NCI-H2029 treated with DMSO at 0.1 percent for 48 hours (cell line): ENCODE results near the gene TIMP2.
"Not testable (repeated sequence)": the region's sequence is repeated elsewhere in the genome, so short reads cannot be mapped to it uniquely, and the experiment has no call there.

Source experiments
- DNase-seq: peaks from one replicate; lab custom pipeline; 2025; lab: John Stamatoyannopoulos, UW

TIMP2 gene

DNA sequence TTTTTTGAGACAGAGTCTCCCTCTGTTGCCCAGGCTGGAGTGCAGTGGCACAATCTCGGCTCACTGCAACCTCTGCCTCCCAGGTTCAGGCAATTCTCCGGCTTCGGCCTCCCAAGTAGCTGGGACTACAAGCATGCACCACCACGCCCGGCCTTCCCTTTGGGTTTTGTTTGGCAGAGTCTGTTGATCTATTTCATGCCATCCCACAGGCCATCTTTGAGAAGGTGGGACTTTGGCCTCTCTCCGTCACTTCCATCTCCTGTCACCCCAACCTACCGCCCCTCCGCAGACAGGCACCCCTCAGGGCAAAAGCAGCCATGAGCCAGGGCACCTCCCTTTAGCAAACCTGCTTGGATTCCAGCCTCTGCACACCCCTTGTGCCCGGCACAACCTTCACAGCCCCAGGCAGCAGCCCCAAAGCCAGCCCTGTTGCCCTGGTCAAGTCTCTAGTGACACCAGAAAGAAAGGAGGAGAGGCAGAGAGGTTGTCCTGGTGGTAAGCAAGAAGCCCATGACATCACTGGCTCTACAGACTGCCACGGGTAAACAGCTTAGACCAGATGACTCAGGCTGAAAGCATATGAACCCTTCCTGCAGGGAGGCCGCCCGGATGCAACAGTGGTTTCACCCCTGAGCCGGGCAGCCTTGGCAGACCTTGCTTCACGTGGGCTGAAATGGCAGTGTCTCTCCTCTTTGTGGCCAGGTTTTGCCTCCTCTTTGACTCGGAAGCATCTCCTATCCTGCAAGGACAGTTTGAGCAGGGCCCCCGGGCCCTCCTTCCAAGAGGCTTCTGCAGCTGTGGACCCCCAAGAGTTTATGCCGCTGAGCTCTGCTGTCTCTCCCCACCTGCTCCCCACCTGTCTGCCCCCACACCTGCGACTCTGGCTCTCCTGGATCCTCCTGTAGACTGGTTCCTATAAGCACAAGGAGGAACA lies 8.1 kb upstream of the TIMP2 start:
- DNase-seq, result no peak

DNA sequence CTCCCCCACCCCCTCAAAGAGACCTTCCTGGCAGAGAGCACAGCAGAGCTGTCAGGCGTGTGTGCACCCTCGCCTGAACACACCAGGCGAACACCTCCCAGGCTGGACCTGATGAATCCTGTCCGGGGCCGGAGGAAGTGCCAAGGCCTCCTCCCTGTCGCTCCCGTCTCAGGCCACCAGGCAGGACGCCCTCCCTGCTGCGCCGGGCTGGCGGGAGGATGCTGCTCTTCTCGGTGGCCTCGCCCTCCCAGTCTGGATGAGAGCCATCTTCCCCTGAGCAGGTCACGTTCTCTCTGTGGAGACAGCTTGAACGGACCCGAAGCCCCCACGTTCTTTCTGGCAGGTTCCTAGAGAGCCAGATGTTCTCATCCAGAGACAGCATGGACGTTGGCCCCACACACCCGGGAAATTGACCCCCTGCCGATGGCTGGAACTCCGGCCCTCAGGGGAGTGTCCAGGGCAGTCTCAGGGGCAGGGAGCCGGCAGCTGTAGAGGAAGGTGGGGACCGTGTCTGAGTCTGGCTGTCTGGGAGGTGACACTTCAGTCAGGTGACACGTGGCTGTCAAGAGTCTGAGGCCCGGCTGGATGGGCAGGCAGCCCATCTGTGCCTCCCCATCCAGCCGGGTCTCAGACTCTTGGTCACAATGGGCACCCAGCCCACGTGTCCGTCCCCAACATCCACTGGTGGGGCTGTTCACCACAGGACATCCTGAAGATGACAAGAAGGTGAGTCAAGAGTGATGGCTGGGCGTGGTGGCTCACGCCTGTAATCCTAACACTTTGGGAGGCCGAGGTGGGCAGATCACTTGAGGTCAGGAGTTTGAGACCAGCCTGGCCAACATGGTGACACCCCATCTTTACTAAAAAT lies 5.0 kb upstream of the TIMP2 start:
- DNase-seq, result no peak

DNA sequence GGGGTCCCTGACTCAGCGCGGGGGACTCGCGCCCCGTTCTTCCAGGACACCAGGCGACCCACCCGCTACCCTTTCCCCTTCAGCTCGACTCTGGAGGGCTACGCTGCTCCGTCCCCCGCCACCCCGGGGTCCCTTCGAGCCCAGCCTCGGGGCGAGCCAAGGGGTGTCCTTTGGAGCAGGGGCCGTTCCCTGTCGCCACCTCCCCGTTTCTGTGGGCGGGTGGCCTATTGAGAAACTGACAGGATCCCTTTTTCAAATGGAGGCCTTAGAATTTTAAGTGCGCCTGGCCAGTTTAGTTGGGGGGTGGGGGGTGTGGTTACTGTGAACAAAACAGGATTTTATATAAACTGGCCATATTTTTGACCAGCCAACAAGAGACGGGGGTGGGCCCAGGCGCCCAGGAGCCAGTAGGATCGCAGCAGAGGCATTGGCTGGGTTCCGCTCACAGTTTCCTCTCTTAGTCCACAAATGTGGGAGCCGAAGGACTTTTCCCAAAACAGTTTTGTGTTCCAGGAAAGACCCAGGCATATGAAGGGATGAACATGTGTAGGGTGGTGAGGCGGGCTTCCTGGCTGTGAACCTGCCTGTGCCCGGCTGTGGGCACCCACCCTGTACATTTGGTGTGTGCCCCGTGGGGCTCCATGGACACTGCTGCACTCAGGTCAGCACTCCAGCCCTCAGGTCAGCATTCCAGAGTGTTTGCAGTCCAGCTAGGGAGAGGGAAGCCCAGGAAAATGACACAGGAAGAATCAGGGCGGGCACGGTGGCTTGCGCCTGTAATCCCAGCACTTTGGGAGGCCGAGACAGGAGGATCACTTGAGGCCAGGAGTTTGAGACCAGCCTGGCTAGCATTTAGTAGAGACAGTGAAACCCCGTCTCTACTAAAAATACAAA lies 722 bp upstream of the TIMP2 start:
- DNase-seq, result no peak

DNA sequence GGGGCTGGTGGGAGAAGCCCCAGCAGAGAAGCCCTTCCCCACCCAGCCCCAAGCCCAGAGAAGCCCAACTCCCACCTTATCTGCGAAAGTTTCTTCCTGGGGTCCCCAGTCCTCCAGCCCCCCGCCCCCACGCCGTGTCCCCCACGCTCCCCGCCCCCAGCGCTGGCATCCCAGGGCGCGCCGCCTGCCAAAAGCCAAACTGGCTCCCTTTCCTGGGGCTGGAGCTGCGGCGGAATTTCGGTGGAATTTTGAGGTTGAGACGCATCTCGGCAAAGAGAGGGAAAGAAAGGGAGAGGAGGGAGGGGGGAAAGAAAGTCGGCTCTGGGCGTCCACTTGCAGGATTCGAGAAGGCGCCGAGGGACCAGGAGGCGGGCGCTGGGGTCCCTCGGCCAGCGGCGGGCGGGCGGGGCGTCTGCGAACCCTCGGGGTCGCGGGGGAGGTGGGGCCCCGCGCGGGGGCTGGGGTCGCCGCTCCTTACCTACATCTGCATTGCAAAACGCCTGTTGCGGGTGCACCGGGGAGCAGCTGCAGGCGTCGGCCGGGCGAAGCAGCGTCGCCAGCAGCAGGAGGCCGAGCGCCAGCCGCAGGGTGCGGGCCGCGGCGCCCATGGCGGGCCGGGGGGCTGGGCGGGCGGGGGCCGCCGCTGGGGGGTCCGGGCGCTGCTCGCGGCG lies 571 bp downstream of the TIMP2 start:
- DNase-seq, result no peak

DNA sequence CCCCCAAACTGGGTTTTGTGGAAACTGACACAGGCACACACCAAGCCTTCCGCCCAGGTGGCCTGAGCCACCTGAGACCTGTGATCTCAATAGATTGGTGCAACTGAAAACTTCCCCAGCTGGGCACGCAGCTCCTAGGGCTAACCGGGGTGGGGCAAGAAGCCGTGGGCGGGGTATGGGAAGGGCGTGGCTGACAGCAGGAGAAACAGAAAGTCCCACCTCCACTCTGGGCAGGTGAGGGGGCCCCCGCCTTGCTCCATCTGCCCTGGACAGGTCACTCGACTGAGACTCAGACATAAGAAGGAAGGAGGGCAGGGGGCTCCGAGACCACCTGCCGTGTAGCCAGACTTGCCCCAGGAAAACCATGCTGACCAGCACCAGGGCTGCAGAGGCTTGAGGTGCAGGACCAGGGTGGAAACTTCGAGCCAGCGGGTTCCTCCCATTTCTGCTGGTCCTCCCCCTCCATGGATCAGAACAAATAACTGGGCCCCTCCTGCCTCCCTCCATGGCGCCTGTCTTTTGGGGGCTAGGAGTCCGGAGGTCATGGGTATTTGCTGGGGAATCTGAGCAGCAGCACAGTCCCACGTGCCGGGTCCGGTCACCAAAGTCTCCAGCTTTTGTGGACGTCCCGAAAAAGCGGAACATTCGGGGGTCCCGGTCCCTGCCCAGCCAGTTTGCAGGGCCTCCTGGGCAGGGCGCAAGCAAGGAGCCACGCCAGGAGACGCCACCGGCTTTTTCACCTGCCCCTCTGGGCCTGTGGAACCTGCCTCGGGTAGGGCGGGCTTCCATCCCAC lies 1.3 kb downstream of the TIMP2 start:
- DNase-seq, result no peak

DNA sequence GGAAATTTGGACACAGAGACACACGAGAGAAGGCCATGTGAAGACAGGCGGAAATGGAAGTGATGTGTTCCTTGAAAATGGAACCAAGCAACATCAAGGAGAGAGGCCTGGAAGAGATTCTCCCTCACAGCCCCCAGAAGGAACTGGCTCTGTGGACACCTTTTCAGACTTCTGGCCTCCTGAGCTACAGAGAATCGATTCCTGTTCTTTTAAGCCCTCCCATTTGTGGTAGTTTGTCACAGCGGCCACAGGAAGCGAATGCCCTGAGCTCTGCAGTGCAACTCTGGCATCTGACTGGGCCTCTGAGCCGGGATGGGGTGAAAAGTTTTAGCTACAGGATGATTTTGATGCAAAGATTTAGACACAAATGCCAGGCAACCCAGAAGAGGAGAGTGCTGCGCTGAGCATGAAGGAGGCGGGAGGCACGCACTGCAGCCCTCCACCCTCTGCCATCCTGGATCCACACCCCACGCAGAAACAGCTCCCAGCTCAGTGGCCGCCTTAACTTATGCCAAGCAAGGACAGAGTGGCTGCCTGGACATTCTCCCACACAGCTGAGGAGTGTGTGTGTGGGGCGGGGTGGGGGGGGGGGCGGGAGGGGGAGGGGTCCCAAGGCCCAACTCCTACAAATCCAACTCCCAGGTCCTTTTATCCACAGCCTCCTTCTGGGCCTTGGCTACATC lies 2.2 kb downstream of the TIMP2 start:
- DNase-seq, result no peak

DNA sequence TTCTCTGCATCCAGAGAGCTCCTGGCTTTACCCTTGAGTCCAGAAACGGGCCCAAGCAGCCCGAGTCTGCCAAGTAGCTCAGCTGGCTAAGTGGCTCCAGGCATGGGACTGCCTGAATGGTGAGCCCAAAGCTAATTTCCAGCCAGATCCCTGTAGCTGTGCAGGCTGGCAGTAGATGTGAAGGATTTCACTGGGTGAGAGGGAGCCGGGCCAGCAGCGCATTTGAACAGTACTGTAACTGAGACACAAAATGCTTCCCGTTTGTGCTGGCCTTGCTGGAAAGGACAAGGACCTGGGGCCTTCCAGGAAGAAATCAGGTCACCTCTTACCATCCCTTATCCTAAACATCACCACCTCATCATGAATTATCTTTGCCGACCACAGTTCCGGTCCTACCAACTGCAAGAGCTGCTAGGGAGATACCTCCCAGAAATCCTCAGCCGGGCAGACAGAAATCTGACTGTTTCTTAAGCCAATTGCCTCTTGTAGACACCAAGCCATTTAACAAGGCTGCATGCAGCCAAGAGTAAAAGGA lies 3.7 kb downstream of the TIMP2 start:
- DNase-seq, result no peak

DNA sequence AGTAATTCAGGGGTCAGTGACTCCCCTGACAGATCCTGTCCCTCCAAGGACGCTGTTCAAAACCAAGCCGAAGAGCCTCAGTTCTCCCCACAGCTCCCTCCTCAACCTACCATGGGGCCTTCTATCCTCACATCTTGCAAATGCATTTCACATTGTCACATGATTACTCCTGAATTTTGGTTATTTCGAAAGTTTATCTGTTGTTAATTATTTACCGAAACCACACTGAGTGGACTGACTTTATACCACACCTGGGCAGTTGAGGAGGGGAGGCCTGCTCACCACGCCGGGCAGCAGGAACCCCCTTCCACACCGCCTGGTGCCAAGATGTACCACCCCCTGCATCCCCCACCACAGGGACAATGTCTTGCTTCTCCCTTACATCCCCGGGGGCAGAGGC lies 4.7 kb downstream of the TIMP2 start:
- no peak for DNase-seq

DNA sequence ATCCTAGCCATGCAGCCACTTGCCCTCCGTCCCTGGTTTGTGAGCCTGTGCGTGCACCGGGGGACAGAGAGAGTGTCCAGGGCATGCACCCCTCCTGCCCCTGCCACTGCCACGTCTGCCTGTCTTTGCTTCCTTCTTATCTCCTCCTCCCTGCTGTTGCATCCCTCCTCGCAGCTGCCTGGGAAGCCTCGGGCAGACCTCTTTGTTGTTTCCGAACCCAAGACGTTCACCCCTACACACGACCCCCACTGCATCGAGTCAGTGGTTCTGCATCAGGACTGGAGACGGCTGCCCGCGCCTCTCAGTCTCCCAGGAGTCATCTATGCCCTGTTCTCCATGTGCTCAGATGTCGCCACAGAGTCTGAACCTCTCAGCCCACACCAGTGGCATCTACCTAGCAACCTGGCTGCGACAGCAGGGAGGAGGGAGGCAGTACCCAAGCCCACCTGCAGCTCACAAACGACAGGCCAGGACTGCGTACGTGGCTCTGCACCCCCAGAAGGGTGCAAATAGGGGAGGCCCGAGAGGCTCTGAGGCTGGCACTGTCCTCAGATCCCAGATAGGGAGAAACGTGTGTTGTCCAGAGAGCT lies 5.2 kb downstream of the TIMP2 start:
- no peak for DNase-seq

DNA sequence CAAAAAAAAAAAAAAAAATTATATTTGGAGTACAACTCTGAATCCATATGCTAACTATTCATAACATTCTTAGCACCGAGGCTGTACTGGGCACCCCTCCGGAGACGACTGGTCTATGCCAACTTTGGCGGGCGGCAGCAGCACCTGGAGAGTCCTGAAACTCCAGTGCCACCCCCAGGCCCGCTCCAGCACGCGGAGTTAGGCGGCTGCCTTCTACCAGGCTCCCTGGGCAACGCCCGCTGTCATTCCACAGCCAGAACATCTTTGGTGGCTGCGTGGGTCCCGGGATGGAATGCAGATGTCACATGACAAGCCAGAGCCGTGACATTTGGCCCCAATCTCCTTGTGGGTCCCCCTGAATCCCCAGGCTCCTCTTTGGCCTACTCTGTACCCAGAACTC lies 6.2 kb downstream of the TIMP2 start:
- no peak for DNase-seq

DNA sequence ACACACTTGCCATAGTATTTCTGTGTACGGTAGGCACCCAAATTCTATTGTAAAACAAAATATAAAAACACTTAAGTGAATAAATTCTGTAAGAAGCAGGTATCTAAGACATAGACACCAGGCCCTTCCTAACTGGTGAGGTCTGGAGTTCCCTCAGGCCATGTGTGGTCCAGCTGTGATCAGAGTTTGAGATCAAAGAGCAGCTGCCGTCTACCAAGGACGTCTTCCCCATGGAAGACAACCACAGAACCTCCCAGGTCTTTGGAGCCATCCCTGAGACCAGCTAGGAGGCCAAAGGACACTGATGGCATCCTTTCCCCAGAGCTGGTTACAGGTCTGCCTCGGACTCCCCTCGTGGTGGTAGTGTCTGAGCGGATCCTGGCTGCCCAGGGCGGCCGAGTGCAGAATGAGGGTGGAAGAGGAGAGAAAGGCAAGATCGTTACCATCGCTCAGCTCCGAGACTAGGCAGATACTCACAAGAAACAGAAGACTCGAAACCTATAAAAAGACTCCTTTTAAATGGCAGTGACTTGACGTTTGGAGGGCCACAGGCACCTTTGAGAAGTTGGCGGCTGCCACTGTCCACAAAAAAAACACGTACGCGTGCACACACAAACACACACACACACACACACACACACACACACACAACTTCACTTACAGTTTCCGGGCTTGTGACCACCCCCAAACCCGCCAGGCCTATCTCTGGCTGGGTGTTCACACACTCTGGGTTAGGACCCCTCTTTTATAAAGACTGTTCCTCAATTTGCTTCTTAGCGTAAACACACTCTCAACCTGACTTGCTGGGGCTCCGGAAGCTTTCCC lies 7.5 kb downstream of the TIMP2 start:
- no peak for DNase-seq

DNA sequence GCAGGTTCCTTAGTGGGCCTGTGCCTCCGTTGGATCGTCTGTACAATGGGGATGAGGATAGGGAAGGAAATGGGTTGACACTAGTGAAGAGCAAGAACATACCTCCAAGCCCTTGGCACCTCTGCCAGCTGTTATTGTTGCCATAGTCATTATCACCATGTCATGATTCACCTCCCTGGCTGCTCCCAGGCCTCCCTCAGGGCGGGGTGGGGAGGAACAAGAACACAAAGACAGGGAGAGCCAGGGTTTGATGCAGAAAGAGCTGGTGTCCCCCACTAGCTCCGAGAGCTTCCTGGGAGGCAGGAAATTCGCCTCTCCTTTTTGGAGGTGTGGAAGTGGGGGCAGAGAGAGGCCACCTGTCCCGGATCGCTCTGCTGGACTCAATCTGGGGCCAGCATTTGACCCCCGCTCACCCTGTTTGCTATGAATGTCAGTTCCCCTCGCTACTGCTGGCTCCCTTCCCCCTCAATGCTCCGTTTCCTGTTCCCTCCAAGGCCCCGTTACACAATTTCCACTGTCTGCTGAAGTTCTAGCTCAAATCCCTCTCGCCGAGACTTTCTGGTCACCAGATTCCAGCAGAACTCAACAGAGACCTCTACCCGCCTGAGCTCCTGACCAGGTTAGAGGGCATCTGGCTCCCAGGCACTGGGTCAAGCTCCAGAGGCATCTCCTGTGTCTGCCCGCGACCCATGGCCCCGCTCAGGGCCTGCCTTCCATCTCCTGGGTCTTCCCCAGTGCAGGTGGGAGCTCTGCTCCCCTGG lies 9.1 kb downstream of the TIMP2 start:
- DNase-seq, result no peak

DNA sequence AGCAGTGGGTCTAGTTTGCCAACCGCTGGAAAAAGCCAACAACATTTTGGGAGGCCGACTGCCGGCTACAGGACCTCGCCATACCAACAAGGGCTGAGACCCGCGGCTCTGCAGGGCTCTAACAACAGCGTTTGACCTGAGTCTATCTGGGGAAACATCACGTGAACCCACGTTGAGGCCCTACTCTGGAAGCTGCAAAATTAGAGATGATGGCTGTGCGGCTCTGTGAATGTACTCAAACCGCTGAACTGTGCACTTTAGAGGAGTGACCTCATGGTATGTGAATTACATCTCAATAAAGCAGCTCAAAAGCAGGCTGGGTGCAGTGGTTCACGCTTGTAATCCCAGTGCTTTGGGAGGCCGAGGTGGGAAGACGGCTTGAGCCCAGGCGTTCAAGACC lies 12.1 kb downstream of the TIMP2 start:
- DNase-seq, result no peak

DNA sequence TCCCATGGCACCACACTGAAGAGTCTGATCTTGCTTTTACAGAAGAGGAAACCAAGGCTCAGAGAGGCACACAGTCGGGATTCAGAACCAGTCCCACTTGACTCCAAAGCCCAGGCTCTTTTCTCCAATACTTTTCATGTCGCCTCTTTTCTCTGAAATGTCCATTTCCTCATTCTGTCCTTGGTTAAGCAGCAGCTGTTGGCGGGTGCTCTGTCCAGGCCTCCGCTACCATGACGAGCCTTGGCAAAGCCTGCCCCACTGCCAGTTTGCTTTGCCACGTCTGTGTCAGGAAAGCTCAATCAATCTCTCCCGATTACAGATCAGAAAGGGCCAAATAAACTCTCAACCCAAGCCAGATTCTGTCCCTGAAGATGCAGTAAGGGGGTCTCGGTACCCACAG lies 13.1 kb downstream of the TIMP2 start:
- DNase-seq, result no peak

DNA sequence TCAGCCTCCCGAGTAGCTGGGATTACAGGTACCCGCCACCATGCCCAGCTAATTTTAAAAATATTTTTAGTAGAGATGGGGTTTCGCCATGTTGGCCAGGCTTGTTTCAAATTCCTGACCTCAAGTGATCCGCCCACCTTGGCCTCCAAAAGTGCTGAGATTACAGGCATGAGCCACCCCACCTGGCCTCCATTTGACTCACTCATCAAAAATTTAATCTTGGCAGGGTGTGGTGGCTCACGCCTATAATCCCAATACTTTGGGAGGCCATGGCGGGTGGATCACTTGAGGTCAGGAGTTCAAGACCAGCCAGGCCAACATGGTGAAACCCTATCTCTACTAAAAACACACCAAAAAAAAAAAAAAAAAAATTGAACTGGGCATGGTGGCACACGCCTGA lies 13.6 kb downstream of the TIMP2 start:
- DNase-seq, result not testable (repeated sequence)

DNA sequence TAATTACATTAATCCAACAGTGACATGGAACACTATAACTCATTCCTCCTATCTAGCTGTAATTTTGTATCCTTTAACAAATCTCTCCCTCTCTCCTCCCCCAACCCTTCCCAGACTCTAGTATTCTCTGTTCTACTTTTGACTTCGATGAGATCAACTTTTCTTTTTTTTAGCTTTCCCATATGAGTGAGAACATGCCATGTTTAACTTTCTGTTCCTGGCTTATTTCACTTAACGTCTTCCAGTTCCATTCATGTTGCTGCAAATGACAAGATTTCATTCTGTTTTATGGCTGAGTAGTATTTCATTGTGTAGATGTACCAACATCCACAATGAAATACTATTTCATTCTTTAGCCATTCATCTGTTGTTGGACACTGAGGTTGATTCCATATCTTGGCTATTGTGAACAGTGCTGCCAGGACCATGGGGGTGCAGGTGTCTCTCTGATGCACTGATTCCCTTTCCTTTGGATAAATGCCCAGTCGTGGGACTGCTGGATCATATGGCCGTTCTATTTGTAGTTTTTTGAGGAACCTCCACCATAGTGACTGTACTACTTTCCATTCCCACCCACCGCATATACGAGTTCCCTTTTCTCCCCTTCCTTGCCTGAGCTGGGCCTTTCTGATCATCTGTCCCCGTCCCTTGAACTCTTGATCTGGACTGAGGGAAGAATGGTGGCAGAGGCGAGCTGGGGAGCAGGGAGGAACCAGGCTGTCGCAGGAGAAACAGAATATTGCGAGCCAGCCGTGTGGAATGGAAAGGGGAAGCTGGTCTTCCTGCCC lies 14.5 kb downstream of the TIMP2 start:
- DNase-seq, result no peak

DNA sequence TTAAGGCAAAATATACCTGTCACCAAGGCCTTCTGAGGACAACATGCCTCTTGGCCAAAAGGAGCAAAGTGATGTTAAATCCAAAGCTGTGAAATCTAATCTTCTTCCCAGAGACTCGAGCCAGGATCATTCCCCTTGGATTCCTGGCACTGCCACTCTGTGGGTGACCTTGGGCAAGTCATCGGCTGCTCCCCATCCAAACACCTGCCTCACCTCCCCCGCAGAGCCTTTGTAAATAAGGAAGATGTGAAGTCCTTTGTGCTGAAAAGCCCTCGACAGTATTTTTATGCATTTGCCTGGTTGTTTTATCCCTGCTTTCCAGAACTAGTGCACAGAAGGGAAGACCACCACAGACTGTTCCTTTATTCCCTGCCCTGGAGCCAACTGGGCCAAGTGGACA lies 16.8 kb downstream of the TIMP2 start:
- no peak for DNase-seq
